ENCODE results near the gene PLCB3. TPM values are rescaled to one million over a fixed set of nuclear protein-coding genes. Genes with fewer than 3 reads are reported as not detected.

The PLCB3 gene
- total RNA-seq, 1 donor from 2014 or later = 10.9 TPM

GRCh38 chr11:64232182-64232966, 19.0 kb upstream of the PLCB3 start:
- intact Hi-C loops (cut with DNase I) = no loop called here
- DNase-seq (ENCODE audit: missing footprints) = no peak
- no peak for ATAC-seq

DNA sequence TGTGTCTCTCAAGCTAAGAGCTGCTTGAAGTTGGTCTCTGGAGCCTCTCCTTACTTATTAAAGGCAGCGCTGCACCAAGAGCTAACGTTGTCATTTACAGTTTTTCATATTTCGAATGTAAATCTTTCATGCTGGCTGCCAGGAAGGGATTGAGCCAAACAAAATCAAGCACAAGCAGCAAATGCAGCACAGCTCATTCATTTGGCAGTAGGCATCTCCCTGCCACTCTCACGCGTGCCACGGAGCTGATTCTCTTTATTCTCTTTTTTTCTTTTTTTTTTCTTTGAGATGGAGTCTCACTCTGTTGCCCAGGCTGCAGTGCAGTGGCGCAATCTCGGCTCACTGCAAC, 18.4 kb upstream of the PLCB3 start:
- ATAC-seq (no peak), DNase-seq (ENCODE audit: missing footprints) (no peak)
- intact Hi-C loops (cut with DNase I) = no loop called here

- ATAC-seq (peak; percentile 74), DNase-seq (ENCODE audit: missing footprints) (peak; percentile 90)
- intact Hi-C loops (cut with DNase I) = no loop called here
Observed at GRCh38 chr11:64233913-64234586, 17.3 kb upstream of the PLCB3 start, which contains the start of gene VEGFB. Gene VEGFB, plus strand, starts transcription at chr11:64234584. Its CDS starts 250 bp downstream, at chr11:64234834.

DNA sequence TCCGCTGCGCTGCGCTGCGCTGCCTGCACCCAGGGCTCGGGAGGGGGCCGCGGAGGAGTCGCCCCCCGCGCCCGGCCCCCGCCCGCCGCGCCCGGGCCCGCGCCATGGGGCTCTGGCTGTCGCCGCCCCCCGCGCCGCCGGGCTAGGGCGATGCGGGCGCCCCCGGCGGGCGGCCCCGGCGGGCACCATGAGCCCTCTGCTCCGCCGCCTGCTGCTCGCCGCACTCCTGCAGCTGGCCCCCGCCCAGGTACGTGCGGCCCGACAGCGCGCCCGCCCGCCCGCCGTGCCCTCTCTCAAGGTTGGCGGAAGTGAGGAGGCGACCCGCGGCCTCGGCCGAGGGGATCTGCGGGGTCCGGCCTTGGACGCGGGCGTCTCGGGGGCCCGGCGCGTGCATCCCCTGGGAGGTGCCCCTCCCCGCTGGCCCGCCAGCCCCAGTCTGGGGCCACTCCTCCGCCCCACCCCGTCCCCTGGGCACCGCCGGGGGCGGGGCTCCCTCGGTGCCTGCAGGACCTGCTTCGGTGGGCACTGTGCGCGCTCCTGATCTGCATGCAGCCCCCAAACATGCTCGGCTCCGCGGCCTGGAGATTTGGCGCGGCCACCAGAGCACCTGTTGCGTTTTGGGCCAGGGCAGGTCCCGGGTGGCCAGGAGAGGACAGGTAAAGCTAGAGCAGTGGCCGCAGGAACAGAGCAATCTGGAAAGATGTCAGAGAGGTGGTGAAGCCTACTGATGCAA, 16.5 kb upstream of the PLCB3 start:
- peak; percentile 82 for DNase-seq (ENCODE audit: missing footprints)
- peak; percentile 34 for ATAC-seq
- intact Hi-C loops (cut with DNase I) = no loop called here

- ATAC-seq (no peak), DNase-seq (ENCODE audit: missing footprints) (no peak)
- intact Hi-C loops (cut with DNase I) = no loop called here
Observed at GRCh38 chr11:64235437-64236161, 15.7 kb upstream of the PLCB3 start.

- intact Hi-C loops (cut with DNase I) = no loop called here
- DNase-seq (ENCODE audit: missing footprints) = no peak
- no peak for ATAC-seq
Observed at GRCh38 chr11:64237484-64237951, 13.8 kb upstream of the PLCB3 start.

DNA sequence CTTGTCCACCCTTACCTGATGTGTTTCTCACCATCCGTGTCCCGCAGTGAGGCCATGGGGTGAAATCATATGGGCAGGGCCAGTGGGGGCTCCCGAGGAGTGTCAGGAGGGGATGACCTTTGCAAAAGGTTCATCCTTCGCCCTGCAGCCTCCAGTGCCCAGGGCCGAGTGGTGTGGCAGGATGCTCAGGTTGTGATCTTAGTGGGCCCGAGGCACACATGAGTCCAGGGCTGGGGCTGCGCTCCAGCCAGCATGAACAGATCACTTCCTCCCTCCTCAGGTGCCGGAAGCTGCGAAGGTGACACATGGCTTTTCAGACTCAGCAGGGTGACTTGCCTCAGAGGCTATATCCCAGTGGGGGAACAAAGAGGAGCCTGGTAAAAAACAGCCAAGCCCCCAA, 13.3 kb upstream of the PLCB3 start:
- DNase-seq (ENCODE audit: missing footprints) (no peak), ATAC-seq (no peak)
- intact Hi-C loops (cut with DNase I) = no loop called here

DNA sequence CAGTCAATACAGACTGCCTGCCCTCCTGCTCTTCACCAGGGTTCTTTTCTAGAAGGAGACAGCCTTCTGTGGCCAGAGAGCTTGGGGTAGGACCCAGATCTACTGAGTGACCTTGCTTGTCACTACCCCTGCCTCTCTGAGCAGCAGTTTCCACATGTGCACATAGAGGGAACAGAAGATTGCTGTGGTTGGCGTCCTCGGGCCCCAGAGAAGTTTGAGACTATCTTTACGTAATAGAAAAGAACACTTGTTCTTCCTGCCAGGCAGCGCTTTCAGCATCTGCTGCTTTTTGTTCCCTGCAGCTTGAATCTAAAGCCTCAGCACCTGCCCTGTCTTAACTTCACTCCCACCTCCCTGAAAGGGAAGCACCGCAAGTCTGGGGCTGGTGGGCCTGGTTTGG, 12.3 kb upstream of the PLCB3 start:
- ATAC-seq = no peak
- intact Hi-C loops (cut with DNase I) = no loop called here
- DNase-seq (ENCODE audit: missing footprints) = no peak

DNA sequence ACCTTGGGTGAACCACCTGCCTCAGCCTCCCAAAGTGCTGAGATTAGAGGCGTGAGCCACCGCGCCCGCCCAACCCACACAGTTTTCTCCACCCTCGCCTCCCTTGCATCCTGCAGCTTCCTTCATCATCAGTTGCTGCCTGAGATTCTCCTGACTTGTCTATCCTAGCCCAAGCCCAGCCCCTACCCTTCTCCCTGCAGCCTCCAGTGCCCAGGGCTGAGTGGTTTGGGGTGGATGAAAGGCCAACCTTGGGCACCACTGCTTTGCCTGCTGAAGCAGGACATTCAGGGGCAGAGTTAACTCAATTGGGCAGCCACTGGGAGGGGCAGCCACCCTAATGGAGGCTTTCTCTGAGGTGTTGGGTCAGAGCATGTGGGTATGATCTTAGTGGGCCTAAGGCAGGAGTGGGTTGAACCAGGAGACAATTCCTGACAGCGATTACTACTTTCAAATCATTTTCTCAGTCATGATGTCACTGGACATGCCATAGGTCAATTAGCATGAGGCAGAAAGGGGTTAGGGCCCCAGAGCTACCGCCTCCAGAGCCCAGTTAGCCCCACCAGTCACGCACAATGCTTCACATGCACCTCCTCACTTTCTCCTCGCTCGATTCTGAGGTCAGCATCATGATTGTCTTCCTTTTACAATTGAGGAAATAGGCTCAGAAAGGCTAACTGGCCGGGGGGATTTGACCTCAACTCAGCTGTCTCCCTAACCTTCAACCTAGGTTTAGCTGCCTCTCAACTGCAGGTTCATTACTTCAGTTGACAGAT, 11.5 kb upstream of the PLCB3 start:
- DNase-seq (ENCODE audit: missing footprints) (no peak), ATAC-seq (no peak)
- intact Hi-C loops (cut with DNase I) = loop anchor here (2.0 kb wide), 1 partner anchor 65 kb away; the partner anchor contains the start of gene ESRRA

GRCh38 chr11:64240435-64241240, 10.7 kb upstream of the PLCB3 start, which contains the start of gene FKBP2:
Gene FKBP2, plus strand, starts transcription at chr11:64241095. Its CDS starts 1,293 bp downstream, at chr11:64242388.
- ATAC-seq (peak; percentile 81), DNase-seq (ENCODE audit: missing footprints) (peak; percentile 99)
- intact Hi-C loops (cut with DNase I) = loop anchor here (2.0 kb wide), 1 partner anchor 64 kb away; the partner anchor contains the start of gene ESRRA

- DNase-seq (ENCODE audit: missing footprints) (peak; percentile 99), ATAC-seq (peak; percentile 90)
- intact Hi-C loops (cut with DNase I) = loop anchor here (2.0 kb wide), 1 partner anchor 64 kb away; the partner anchor contains the start of gene ESRRA
Observed at GRCh38 chr11:64241241-64241490, 10.2 kb upstream of the PLCB3 start.

- no peak for DNase-seq (ENCODE audit: missing footprints)
- intact Hi-C loops (cut with DNase I) = loop anchor here (2.0 kb wide), 1 partner anchor 63 kb away; the partner anchor contains the start of gene ESRRA
- ATAC-seq = peak; percentile 4
Observed at GRCh38 chr11:64241491-64242374, 9.6 kb upstream of the PLCB3 start.

DNA sequence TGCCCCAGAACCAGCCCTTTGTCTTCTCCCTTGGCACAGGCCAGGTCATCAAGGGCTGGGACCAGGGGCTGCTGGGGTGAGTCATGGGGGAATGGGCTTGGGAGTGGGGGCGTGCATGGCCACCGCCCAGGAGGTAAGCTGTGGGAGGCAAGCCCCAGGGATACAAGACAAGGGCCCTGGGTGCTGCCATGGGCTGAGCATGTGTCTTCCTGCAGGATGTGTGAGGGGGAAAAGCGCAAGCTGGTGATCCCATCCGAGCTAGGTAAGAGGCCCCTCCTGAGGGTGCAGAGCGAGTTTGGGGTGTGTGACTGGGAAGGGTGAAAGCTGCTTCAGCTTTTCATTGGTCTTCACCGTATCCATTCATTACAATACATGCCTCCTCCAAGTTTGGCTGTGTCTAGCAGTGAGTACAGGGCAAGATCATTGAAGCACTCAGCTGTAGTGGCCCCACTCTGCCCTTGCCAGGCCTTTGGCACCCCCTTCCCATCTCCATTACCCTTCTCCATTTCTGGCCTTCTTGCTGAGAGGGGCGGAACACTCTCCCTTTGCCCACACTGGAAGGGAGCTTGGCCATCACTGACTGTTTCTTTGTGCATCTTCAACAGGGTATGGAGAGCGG, 8.0 kb upstream of the PLCB3 start:
- ATAC-seq (no peak), DNase-seq (ENCODE audit: missing footprints) (no peak)
- intact Hi-C loops (cut with DNase I) = no loop called here

- intact Hi-C loops (cut with DNase I) = no loop called here
- no peak for ATAC-seq
- no peak for DNase-seq (ENCODE audit: missing footprints)
Observed at GRCh38 chr11:64244107-64244506, 7.2 kb upstream of the PLCB3 start.

DNA sequence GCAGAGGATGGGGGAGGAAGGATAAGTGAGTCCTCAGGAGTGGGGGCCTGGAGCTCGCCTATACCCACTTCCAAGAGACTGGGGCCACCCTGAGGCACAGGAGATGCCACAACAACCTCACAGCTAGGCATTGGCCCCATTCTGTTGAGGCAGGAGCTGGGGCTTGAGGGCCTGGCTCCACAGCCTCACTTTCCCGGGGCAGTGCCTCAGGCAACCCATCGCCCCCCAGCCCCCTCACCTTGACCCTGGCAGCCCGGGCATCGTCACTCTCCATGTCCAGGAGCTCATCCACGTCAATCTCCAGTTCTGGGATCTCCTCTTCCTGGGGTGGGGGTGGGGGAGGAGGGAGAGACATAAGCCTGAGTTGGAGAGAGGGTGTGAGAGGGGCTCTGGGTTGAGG, 6.4 kb upstream of the PLCB3 start:
- ATAC-seq = no peak
- intact Hi-C loops (cut with DNase I) = no loop called here
- DNase-seq (ENCODE audit: missing footprints) = no peak

- no peak for ATAC-seq
- DNase-seq (ENCODE audit: missing footprints) = no peak
- intact Hi-C loops (cut with DNase I) = no loop called here
Observed at GRCh38 chr11:64245401-64245796, 5.9 kb upstream of the PLCB3 start.

All from Right ventricle myocardium inferior (tissue), 1 donor.